Nucleus accumbens (tissue), 56 donors: ENCODE measurements around the gene RPS15A.

Source experiments
- DNase-seq, 56 donors: peaks; one replicate each; lab custom pipeline; 2025; lab: John Stamatoyannopoulos, UW

RPS15A gene

DNA sequence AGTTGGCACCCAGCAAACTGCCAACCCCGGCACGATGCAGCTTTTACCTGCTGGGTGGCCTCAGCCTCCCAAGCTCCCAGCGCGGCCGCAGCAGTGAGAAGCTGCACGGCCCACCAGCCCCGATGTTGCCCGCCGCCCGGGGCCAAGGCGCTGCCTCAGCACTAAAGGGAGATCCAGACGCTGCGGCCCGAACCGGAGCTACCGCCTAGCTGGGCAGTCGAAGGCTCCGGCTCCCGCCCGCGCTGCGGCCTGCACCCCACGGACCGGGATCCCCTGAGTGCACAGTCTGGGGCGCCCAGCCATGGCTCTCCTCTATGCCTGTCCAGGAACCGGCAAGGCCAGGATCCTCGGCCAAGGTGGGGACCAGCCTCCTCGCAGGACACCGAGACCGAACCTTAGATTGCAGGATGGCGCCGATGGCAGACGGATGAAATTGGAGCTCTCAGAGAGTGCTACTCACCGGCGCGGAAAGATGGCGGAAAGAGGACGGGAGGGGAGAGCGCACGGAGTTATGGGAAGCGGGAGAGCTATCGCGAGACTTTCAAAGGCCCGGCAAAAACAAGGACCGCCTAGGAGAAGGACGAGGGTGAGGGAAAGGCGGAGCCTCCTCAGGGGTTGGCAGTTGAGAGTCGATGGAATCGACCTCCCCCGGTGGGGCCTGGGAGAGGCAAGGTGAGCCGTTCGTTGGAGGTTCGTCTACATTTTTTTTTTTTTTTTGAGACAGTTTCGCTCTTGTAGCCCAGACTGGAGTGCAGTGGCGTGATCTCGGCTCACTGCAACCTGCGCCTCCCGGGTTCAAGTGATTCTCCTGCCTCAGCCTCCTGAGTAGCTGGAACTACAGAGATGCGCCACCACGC lies at the start of gene RPS15A:
RPS15A (minus strand) TSS at position 485 of the 857 bp plus-strand sequence. CDS start 1,221 bp downstream, outside the sequence.
- peak; percentile 27 to 96 (median 90) for DNase-seq

DNA sequence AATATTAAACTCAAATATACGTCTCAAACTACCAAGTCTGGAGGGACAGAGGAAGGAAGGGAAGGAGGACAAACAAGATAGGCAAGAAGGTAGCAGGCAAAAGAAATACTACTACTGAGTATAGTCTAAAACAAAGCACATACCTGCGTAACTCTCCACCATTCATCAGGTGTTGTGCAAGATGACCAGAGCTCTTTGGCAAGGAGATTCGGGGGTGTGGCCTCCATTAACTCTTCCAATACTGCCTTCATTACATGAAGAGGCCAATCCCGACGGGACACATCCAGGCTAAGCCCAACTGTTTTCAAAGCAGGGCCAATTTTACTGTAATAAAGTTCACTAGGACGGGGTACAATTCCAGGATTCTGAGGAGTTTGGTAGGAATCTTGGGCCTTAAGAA lies 49.4 kb upstream of the RPS15A start:
- DNase-seq, result no peak

DNA sequence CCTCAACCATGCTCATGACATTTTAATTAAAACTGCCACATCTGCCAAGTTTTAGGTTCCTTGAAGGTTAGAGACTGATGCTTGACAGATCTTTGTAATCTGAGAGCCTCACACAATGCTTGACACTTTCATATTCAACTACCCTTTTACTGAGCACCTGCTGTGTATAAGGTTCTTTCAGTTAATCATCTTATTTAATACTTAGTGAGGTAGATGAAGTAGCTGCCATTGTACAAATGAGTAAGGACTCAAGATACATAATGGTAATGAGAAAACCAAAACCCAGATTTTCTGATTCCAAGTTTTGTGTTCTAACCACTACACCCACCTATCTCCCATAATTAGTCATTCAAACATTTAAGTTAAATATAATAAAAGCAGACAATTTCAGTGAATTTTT lies 46.6 kb upstream of the RPS15A start:
- DNase-seq, result no peak

DNA sequence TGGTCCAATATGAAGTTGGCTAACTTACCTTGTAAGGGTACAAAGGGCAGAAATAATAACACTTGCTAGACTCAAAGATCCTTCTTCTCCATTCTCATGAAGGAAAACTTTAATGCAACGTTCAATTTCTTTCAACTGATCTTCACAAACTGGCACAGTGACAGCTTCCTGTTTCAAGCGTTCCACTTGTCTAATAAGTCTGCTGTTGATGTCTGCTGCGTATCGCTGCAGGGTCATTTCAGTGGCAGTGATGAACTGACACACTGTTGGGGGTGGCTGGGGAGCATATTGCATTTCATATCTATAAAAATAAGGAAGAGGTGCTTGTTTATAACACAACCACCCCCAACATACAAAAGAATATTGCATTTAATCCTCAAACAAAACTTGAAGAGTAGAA lies 44.7 kb upstream of the RPS15A start:
- DNase-seq, result no peak

DNA sequence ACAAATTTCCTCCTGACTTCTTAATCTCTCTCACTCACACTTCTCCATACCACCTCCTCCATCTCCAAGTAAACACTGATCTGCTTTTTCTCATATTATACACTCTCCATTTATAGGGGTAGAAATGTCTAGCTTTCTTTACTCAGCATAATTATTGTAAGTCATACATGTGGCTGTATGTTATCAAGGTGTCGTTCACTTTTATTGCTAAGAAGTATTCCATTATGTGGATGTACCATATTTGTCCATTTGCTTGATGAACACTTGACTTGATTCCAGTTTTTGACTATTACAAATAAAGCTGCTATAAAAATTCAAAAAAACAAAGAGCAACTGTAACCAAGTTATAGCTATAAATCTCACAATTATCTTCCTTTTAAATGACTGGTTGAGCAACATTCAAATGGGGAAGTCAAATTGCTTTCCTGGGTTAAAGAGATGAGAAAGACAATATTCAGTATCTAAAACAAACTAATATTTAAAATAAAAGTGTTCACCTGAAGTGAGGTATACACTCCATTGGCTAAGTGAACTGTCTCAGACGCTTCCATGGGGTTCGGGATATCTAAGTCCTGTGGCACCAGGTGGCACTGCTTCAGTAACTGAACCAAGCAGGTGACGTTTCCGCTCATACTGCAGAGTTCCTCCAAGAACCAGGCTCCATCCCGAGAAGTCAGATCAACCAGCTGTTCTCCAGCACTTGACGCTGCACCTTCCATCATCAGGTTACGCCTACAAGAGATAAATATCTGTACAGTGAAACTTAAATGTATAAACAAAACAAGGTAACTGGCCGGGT lies 43.8 kb upstream of the RPS15A start:
- no peak for DNase-seq

DNA sequence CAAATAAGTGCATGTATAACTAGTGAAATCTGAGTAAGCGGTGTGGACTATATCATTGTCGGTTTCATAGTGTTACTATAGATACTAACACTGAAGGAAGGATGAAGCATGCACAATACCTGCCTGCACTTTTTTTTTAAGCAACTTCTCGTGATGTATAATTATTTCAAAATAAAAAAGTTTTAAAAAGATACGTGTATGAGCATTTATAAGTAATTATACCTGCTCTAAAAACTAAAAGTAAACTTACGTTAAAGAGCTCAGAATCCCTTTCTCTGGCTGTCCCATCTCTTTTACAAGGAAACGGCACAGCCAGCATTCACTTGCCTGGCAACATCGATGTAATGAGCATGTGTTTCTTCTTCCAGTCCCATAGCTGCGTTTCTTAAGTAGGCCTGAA lies 42.5 kb upstream of the RPS15A start:
- no peak for DNase-seq

DNA sequence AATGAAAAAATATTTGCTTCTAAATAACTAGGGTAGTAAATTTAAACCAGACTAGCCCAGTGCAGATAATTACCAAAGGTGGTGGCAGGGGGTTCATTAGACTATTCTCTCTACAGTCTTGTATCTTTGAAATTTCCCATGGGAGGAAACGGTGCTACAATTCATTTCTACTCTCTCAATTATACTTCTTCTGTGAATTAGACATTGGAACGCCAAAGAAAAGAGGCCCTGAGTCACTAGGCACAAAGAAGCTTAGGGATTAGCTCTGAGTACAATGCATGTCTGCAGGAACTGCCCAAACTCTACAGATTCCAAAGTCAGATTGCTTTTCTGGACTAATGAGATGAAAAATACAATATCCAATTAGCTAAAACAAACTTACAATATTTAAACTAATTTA lies 41.9 kb upstream of the RPS15A start:
- no peak for DNase-seq

DNA sequence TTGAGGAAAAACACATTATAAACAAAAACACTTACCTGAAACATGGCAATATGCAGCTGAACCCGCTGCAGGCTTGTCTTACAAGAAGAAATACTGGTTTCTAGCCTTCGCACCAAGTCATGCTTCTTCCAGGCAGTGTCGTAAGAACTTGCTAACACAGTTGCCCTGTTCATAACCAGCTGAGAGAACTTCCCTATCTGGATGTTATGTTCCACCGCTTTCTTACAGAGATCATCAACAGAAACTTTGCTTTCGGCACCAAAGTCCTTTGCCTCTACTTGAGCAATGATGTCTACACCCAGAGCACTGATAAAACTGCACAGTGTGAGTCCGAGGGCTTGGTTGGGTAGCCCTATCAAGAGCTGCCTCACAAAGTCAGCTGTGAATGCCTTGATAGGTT lies 39.1 kb upstream of the RPS15A start:
- DNase-seq, result no peak

DNA sequence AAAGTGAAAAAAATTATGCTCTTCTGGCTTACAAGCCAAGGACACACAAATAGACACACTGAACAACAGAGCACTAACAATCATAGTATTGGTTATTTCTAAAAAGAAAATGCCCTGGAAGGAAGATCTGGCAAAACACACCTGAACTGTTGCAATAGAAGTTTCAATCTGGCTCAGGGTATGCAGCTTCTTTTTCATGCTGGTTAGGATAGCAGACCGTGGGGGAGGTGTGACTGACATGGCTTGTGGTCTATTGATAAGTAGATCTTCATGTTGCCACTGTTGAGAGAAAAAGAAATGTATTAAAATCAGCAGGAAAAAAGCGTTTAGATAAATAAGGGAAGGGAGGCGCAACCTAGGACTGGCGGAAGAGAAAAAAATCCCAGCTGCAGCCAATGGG lies 37.8 kb upstream of the RPS15A start:
- no peak for DNase-seq

DNA sequence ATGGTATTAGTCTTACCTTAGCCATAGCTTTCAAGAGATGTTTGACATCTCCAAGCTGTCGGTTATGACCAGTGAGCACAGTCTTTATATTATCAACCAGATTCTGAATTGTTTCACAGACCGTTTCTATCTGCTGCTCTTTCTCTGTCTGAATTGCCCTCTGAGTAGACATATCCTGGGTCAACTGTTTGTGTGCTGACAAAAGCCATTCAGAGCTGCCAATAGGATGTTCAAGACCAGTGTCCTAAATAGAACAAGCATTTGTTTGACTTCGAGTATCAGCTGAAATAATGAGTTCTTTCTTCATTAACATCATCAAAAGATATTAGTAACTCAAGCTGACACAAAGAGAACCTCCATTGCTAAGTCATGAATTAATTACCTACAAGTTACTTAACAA lies 26.2 kb upstream of the RPS15A start:
- DNase-seq, result peak in 13 of 56 donors; percentile 1 to 29 (median 7)

DNA sequence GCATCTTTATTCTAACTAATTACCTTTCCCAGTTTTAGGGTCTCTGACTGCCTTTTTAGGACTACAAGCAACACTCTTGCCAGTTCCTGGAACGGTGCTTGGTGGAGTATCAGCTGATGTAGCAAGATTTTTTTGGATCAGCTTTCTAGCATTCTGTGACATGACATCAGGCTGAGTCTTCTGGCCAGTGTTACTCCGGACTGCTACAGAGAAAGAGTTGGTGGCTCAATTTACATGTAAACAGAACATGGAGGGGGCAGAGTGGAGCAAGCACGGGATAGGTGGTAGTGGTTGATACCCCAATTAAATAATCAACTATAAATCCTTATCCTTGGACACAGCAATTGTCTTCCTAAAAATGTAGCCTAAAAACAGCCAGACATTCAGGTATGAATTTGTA lies 21.8 kb upstream of the RPS15A start:
- no peak for DNase-seq

DNA sequence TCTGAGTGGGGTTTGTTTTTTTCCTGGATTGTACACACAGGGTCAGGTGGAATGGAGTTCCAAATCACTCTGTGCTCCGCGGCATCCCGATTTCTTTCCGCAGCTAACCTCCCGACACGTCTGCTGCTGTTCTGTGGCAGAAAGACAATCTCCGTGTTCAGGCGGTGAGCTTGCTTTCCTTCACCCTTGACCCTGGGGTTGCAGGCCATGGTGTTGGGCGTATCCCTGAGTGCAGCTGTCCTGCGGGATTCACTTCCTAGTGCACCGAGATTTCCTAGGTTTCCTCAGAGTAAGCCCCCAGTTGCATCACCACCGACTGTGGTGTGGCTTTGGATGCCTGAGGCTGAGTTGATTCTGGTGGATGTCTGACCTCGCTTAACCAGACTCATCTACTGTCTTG lies 19.0 kb upstream of the RPS15A start:
- no peak for DNase-seq

DNA sequence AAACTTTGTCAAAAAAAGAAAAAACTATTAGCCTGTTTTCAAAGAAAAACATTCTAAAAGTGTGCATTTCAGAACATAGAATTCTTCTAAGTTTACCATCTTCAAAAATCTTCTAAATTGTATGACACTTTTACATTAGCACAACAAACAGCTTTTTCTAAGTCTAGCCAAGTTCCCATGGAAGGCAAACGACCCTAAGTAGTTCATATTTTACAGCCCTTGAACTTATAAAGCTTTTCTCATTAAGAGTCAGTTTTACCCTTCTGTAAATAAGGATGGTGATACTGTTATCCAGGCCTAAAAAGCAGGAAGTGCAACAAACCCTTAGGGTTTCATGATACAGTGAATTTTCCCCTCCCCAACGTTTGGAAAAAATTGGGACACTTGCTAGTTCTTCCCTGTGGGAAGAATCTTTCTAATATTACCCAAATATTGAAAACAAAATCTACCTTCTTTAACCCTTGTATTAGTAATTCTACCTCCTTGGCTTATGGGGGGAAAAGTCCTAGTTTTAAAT lies 15.2 kb upstream of the RPS15A start:
- no peak for DNase-seq

DNA sequence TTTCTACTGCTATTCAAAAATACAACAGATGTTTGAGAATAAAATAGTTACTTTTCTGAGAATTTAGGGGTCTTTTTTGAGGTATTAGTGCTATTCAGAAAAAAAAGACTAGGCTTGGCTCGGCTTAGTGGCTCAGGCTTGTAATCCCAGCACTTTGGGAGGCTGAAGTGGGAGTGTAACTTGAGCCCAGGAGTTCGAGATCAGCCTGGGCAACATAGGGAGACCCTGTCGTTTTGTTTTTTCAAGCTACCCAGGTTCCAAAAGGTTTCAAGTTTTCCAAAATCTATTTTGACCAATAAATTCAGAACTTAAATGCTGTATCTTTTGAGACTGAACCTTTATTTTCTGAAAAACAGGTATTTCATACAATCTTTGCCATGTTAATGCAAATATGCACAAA lies 14.4 kb upstream of the RPS15A start:
- no peak for DNase-seq

DNA sequence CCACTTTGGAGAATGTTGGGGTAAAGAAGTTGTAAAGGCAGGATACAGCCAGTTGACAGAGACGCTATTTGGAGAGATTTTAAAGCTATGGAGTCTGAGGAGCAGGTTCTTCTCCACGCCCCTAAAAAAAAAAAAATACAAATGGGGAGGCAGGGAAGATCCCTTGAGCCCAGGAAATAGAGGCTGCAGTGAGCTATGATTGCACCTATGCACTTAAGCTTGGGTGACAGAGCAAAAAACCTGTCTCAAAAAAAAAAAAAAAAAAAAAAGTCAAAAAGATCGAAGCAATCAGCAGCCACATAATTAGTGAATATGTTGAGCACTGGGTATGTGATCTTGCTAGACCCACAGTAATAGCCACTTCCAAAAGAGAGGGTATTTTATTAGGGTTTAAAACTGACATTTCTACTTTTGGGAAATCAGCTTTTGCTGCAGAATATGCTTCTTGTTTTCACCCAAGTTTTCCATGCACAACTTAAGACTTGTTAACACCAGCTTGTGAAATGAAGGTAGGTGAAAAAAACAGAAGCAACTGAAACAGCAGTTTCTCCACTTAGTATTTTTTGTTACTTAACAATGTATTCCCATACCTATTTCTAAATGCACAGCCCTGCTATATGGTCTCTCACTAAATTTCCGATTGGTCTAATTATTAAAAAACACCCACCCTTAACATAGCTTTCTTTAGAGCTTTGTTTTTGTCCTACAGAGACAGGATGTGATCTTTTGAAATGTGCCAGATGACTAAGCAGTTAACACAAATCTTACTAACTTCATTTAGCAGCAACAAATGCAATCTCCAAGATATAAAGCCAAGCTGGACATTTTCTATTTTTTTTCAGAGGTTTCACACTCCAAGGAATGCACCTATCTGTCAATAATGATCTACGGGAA lies 13.7 kb upstream of the RPS15A start:
- no peak for DNase-seq

DNA sequence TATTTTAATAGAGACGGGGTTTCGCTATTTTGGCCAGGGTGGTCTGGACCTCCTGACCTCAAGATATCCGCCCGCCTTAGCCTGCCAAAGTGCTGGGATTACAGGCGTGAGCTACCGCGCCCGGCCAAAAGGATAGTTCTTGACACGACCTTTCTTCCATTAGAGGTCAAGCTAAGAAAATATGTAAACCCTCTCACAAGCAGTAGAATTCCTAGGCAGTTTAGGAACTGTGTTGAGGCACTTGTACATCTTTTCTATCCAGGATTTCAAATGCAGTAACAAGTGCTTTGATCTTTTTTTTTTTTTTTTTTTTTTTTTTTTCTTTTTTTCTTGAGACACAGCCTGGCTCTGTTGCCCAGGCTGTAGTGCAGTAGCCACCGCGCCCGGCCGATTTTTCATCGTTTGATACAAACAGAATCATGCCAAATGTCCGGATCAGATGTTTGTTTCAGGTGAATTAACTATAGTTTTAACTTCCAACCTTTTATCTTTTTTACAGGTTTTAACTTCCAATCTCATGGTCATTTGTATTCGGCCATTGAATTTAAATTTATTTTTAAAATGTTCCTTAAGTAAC lies 12.7 kb upstream of the RPS15A start:
- DNase-seq, result peak in 1 of 56 donors; percentile 0

DNA sequence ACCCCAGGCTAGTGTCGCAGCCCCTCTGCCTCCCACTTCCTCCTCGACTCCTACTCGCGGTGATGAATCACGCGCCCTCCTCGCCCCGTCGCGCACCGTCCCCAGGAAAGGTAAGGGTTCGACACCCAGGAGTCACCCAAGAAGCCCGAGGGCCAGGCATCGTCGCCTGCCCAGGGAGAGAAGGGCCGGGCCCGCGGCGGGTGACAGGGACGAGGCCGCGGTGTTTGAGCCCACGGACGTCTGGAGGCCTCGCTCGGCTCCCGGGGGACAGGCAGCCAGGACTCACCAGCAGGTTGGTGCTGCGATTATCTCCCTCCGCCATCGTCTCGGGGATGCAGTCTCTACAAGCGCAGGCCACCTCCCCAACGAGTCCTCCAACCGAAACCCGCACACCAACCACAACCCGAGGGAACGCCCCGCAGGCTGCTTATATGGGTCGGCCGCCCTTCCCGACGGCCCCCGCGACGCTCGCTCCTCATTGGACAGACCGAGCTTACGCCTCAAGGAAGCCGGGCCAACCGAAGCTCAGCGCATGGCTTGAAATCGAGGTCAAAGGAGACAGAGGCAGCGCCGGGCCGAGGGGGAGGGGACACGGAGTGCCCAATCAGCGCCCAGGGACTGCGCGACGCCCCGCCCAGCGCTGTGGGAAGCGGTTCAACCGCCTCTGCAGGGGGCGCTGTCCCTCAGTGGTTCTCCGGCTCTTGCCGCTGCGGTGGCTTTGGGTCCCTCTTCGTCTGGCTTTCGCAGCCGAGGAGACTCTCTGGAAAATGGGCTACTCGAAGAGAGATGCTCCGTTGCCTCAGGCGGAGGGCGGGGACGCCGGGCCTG lies 11.2 kb upstream of the RPS15A start, which contains the start of gene ARL6IP1:
ARL6IP1 (minus strand) TSS at position 405 of the 828 bp plus-strand sequence; CDS start at position 322, 83 bp downstream.
- DNase-seq, result peak; percentile 76 to 100 (median 98)

DNA sequence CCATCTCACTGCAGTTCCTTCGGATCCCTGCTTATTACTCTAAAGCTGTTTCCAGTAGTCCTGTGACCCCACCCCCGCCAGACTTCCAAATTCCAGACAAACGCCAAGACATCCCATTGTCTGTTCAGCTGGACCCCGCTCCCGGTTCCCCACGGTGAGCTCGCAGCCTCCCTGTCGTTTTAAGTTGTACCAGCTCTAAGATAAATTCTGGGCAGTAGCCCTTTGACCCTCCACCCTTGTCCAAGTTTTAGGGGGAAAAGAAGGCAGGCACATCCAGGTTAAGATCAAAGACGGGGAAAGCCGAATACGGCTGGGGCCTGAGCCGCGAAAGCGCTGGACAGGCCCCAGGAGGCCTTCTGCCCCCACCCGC lies 10.6 kb upstream of the RPS15A start:
- DNase-seq, result peak in 8 of 56 donors; percentile 23 to 49 (median 34)

DNA sequence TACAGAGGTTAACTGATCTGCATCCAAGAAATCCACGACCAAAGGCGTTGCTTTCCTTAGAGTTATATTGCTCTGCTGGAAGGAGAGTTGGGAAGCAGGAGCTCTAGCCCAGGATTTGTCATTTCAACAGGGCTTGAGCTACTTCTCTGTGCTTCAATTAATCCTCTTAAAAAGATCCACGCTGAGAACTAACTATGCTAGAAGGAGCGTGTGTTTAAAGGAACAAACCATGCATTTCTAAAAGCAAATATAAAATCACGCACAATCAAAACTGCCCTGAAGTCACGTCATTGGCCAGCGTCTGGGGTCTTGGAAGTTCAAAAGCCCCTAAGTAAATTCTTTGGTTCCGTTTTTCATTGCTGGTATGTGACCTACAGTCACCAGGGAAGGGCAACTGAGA lies 10.2 kb upstream of the RPS15A start:
- DNase-seq, result no peak
